ENCODE measurements around the gene TGM6.
"Not testable (repeated sequence)": the region's sequence is repeated elsewhere in the genome, so short reads cannot be mapped to it uniquely, and the experiment has no call there.

Gene TGM6

GRCh38 chr20:2397595-2398145 is 17.0 kb downstream of the TGM6 start:
- Histone ChIP-seq H3K27ac (ENCODE audit: low read depth, low read length) (no peak overlapping the region), H3K36me3 (ENCODE audit: control insufficient read depth, insufficient read depth, low read length) (no peaks in the 10 kb centered on the region), H3K4me1 (ENCODE audit: control insufficient read depth, insufficient read depth, low read length) (no peaks in the 10 kb centered on the region), H3K27me3 (ENCODE audit: control insufficient read depth, insufficient read depth, low read length) (no peaks in the 10 kb centered on the region), H3K9ac (ENCODE audit: low read length) (no peak overlapping the region), H3K9me3 (ENCODE audit: control insufficient read depth, insufficient read depth, low read depth, low read length) (0 out of 2 replicates have a peak, but pooled peaks cover 3% of the 10 kb centered on the region), H3K4me3 (ENCODE audit: low read depth, low read length) (no peak overlapping the region)

GRCh38 chr20:2398449-2398848 is 17.7 kb downstream of the TGM6 start:
- H3K4me3 ChIP-seq (ENCODE audit: low read depth, low read length), result no peak overlapping the region
- H3K9me3 ChIP-seq (ENCODE audit: control insufficient read depth, insufficient read depth, low read depth, low read length), result 0 out of 2 replicates have a peak, but pooled peaks cover 3% of the 10 kb centered on the region
- no peaks in the 10 kb centered on the region for H3K27me3 ChIP-seq (ENCODE audit: control insufficient read depth, insufficient read depth, low read length)
- no peak overlapping the region for H3K9ac ChIP-seq (ENCODE audit: low read length)
- no peaks in the 10 kb centered on the region for H3K36me3 ChIP-seq (ENCODE audit: control insufficient read depth, insufficient read depth, low read length)
- no peak overlapping the region for H3K27ac ChIP-seq (ENCODE audit: low read depth, low read length)
- H3K4me1 ChIP-seq (ENCODE audit: control insufficient read depth, insufficient read depth, low read length), result no peaks in the 10 kb centered on the region

- Histone ChIP-seq H3K27ac (ENCODE audit: low read depth, low read length) (no peak overlapping the region), H3K4me3 (ENCODE audit: low read depth, low read length) (no peak overlapping the region), H3K9ac (ENCODE audit: low read length) (no peak overlapping the region)
These were observed 18.7 kb downstream of the TGM6 start for GRCh38 chr20:2399390-2399789.

GRCh38 chr20:2400290-2400689 is 19.6 kb downstream of the TGM6 start:
- Histone ChIP-seq H3K9me3 (ENCODE audit: control insufficient read depth, insufficient read depth, low read depth, low read length) (peaks cover 8% of the 10 kb centered on the region), H3K27me3 (ENCODE audit: control insufficient read depth, insufficient read depth, low read length) (no peaks in the 10 kb centered on the region), H3K9ac (ENCODE audit: low read length) (no peak overlapping the region), H3K36me3 (ENCODE audit: control insufficient read depth, insufficient read depth, low read length) (no peaks in the 10 kb centered on the region), H3K4me3 (ENCODE audit: low read depth, low read length) (no peak overlapping the region), H3K27ac (ENCODE audit: low read depth, low read length) (no peak overlapping the region), H3K4me1 (ENCODE audit: control insufficient read depth, insufficient read depth, low read length) (no peaks in the 10 kb centered on the region)

More at GRCh38 chr20:2399390-2399789, 18.7 kb downstream of the TGM6 start:
- 0 out of 2 replicates have a peak, but pooled peaks cover 3% of the 10 kb centered on the region for H3K9me3 ChIP-seq (ENCODE audit: control insufficient read depth, insufficient read depth, low read depth, low read length)
- no peaks in the 10 kb centered on the region for H3K4me1 ChIP-seq (ENCODE audit: control insufficient read depth, insufficient read depth, low read length)
- H3K36me3 ChIP-seq (ENCODE audit: control insufficient read depth, insufficient read depth, low read length), result no peaks in the 10 kb centered on the region
- H3K27me3 ChIP-seq (ENCODE audit: control insufficient read depth, insufficient read depth, low read length), result no peaks in the 10 kb centered on the region

- H3K27ac ChIP-seq (ENCODE audit: low read depth, low read length), result no peak overlapping the region
- peaks cover 14% of the 10 kb centered on the region for H3K9me3 ChIP-seq (ENCODE audit: control insufficient read depth, insufficient read depth, low read depth, low read length)
- H3K27me3 ChIP-seq (ENCODE audit: control insufficient read depth, insufficient read depth, low read length), result no peaks in the 10 kb centered on the region
- no peak overlapping the region for H3K9ac ChIP-seq (ENCODE audit: low read length)
- H3K4me3 ChIP-seq (ENCODE audit: low read depth, low read length), result no peak overlapping the region
- no peaks in the 10 kb centered on the region for H3K4me1 ChIP-seq (ENCODE audit: control insufficient read depth, insufficient read depth, low read length)
- no peaks in the 10 kb centered on the region for H3K36me3 ChIP-seq (ENCODE audit: control insufficient read depth, insufficient read depth, low read length)
These were observed 20.8 kb downstream of the TGM6 start for GRCh38 chr20:2401527-2401926.

- Histone ChIP-seq H3K27me3 (ENCODE audit: control insufficient read depth, insufficient read depth, low read length) (no peaks in the 10 kb centered on the region), H3K9me3 (ENCODE audit: control insufficient read depth, insufficient read depth, low read depth, low read length) (peaks cover 14% of the 10 kb centered on the region), H3K27ac (ENCODE audit: low read depth, low read length) (no peak overlapping the region), H3K36me3 (ENCODE audit: control insufficient read depth, insufficient read depth, low read length) (no peaks in the 10 kb centered on the region), H3K4me1 (ENCODE audit: control insufficient read depth, insufficient read depth, low read length) (no peaks in the 10 kb centered on the region), H3K9ac (ENCODE audit: low read length) (no peak overlapping the region), H3K4me3 (ENCODE audit: low read depth, low read length) (no peak overlapping the region)
These were observed 21.7 kb downstream of the TGM6 start for GRCh38 chr20:2402271-2402980.

- no peak overlapping the region for H3K4me3 ChIP-seq (ENCODE audit: low read depth, low read length)
- H3K9me3 ChIP-seq (ENCODE audit: control insufficient read depth, insufficient read depth, low read depth, low read length), result peaks cover 11% of the 10 kb centered on the region
- no peak overlapping the region for H3K27ac ChIP-seq (ENCODE audit: low read depth, low read length)
- H3K36me3 ChIP-seq (ENCODE audit: control insufficient read depth, insufficient read depth, low read length), result no peaks in the 10 kb centered on the region
- no peaks in the 10 kb centered on the region for H3K27me3 ChIP-seq (ENCODE audit: control insufficient read depth, insufficient read depth, low read length)
- H3K4me1 ChIP-seq (ENCODE audit: control insufficient read depth, insufficient read depth, low read length), result no peaks in the 10 kb centered on the region
- H3K9ac ChIP-seq (ENCODE audit: low read length), result no peak overlapping the region
These were observed 22.8 kb downstream of the TGM6 start for GRCh38 chr20:2403291-2404052.

- Histone ChIP-seq H3K9me3 (ENCODE audit: control insufficient read depth, insufficient read depth, low read depth, low read length) (peaks cover 11% of the 10 kb centered on the region), H3K4me3 (ENCODE audit: low read depth, low read length) (no peak overlapping the region), H3K27ac (ENCODE audit: low read depth, low read length) (no peak overlapping the region), H3K4me1 (ENCODE audit: control insufficient read depth, insufficient read depth, low read length) (no peaks in the 10 kb centered on the region), H3K27me3 (ENCODE audit: control insufficient read depth, insufficient read depth, low read length) (no peaks in the 10 kb centered on the region), H3K9ac (ENCODE audit: low read length) (no peak overlapping the region), H3K36me3 (ENCODE audit: control insufficient read depth, insufficient read depth, low read length) (no peaks in the 10 kb centered on the region)
These were observed 25.0 kb downstream of the TGM6 start for GRCh38 chr20:2405693-2406065.

- H3K4me3 ChIP-seq (ENCODE audit: low read depth, low read length), result not testable (repeated sequence)
These were observed 26.7 kb downstream of the TGM6 start for GRCh38 chr20:2407355-2407754.

GRCh38 chr20:2408111-2408510 is 27.4 kb downstream of the TGM6 start:
- Histone ChIP-seq H3K4me1 (ENCODE audit: control insufficient read depth, insufficient read depth, low read length) (no peaks in the 10 kb centered on the region), H3K9me3 (ENCODE audit: control insufficient read depth, insufficient read depth, low read depth, low read length) (peaks cover 11% of the 10 kb centered on the region), H3K4me3 (ENCODE audit: low read depth, low read length) (no peak overlapping the region), H3K27me3 (ENCODE audit: control insufficient read depth, insufficient read depth, low read length) (no peaks in the 10 kb centered on the region), H3K36me3 (ENCODE audit: control insufficient read depth, insufficient read depth, low read length) (no peaks in the 10 kb centered on the region), H3K9ac (ENCODE audit: low read length) (no peak overlapping the region), H3K27ac (ENCODE audit: low read depth, low read length) (no peak overlapping the region)

More at GRCh38 chr20:2407355-2407754, 26.7 kb downstream of the TGM6 start:
- H3K36me3 ChIP-seq (ENCODE audit: control insufficient read depth, insufficient read depth, low read length); H3K27ac ChIP-seq (ENCODE audit: low read depth, low read length); H3K4me1 ChIP-seq (ENCODE audit: control insufficient read depth, insufficient read depth, low read length); H3K9ac ChIP-seq (ENCODE audit: low read length); H3K27me3 ChIP-seq (ENCODE audit: control insufficient read depth, insufficient read depth, low read length): not testable (repeated sequence)
- H3K9me3 ChIP-seq (ENCODE audit: control insufficient read depth, insufficient read depth, low read depth, low read length), result peaks cover 11% of the 10 kb centered on the region

GRCh38 chr20:2416541-2417212 is 36.0 kb downstream of the TGM6 start:
- H3K9me3 ChIP-seq (ENCODE audit: control insufficient read depth, insufficient read depth, low read depth, low read length), result no peaks in the 10 kb centered on the region
- no peak overlapping the region for H3K9ac ChIP-seq (ENCODE audit: low read length)
- no peaks in the 10 kb centered on the region for H3K27me3 ChIP-seq (ENCODE audit: control insufficient read depth, insufficient read depth, low read length)
- no peaks in the 10 kb centered on the region for H3K4me1 ChIP-seq (ENCODE audit: control insufficient read depth, insufficient read depth, low read length)
- no peak overlapping the region for H3K27ac ChIP-seq (ENCODE audit: low read depth, low read length)
- no peaks in the 10 kb centered on the region for H3K36me3 ChIP-seq (ENCODE audit: control insufficient read depth, insufficient read depth, low read length)
- no peak overlapping the region for H3K4me3 ChIP-seq (ENCODE audit: low read depth, low read length)

Measured in HUES6 (cell line).